H9 (cell line): Measurements from ENCODE around the gene GALNT15. TPM values are rescaled to one million over a fixed set of nuclear protein-coding genes. Genes with fewer than 3 reads are reported as not detected.

Experiments
- DNase-seq: peaks from one replicate; pipeline ENCODE4 v3.0.0-alpha.2; 2017
- H2AFZ ChIP-seq: one replicate; pipeline ENCODE4 v1.6.1; 2013; ENCODE audit warnings: mild to moderate bottlenecking, low read length, control low read depth, moderate library complexity
- H2AK5ac ChIP-seq: 2 replicates; pipeline ENCODE4 v1.6.1; 2013; ENCODE audit warnings: low read length, control low read depth, mixed read lengths; ENCODE audit not compliant: insufficient read length
- H2BK120ac ChIP-seq: one replicate; pipeline ENCODE4 v1.6.1; 2013; ENCODE audit warnings: low read depth, mild to moderate bottlenecking, low read length, control low read depth, inconsistent platforms; ENCODE audit not compliant: poor library complexity, severe bottlenecking
- H2BK12ac ChIP-seq: 2 replicates; pipeline ENCODE4 v1.6.1; 2013; ENCODE audit warnings: low read length, control low read depth, mixed read lengths, low read depth; ENCODE audit not compliant: insufficient read length
- H2BK15ac ChIP-seq: 2 replicates; pipeline ENCODE4 v1.6.1; 2013; ENCODE audit warnings: low read depth, low read length, control low read depth
- H2BK20ac ChIP-seq: one replicate; pipeline ENCODE4 v1.6.1; 2013; ENCODE audit warnings: low read depth, mild to moderate bottlenecking, low read length, control low read depth, inconsistent platforms; ENCODE audit not compliant: poor library complexity, severe bottlenecking
- H2BK5ac ChIP-seq: 2 replicates; pipeline ENCODE4 v1.6.1; 2013; ENCODE audit warnings: low read length, control low read depth, mixed read lengths; ENCODE audit not compliant: insufficient read length
- H3K14ac ChIP-seq: 2 replicates; pipeline ENCODE4 v1.6.1; 2013; ENCODE audit warnings: low read length, control low read depth; ENCODE audit not compliant: insufficient read depth
- H3K18ac ChIP-seq: 2 replicates; pipeline ENCODE4 v1.6.1; 2013; ENCODE audit warnings: low read depth, mild to moderate bottlenecking, mixed read lengths, low read length, control low read depth; ENCODE audit not compliant: insufficient read length
- H3K23ac ChIP-seq: 2 replicates; pipeline ENCODE4 v1.6.1; 2013; ENCODE audit warnings: low read length, control low read depth, mixed read lengths, low read depth; ENCODE audit not compliant: insufficient read length
- H3K23me2 ChIP-seq: 2 replicates; pipeline ENCODE4 v1.6.1; 2013; ENCODE audit warnings: low read depth, mild to moderate bottlenecking, mixed read lengths, low read length, control low read depth; ENCODE audit not compliant: insufficient read length, poor library complexity, severe bottlenecking
- H3K27ac ChIP-seq: 2 replicates; pipeline ENCODE4 v1.5.1; 2013; ENCODE audit warnings: low read length, control low read depth, mixed read lengths, low read depth; ENCODE audit not compliant: insufficient read length
- H3K27me3 ChIP-seq: 2 replicates; pipeline ENCODE4 v1.6.1; 2013; ENCODE audit warnings: low read length, control low read depth, inconsistent platforms; ENCODE audit not compliant: insufficient read depth
- H3K4ac ChIP-seq: 2 replicates; pipeline ENCODE4 v1.6.1; 2013; ENCODE audit warnings: low read depth, mild to moderate bottlenecking, control low read depth, inconsistent platforms, low read length, moderate library complexity
- H3K4me1 ChIP-seq: 2 replicates; pipeline ENCODE4 v1.6.1; 2013; ENCODE audit warnings: low read length, control low read depth, inconsistent platforms; ENCODE audit not compliant: insufficient read depth
- H3K4me2 ChIP-seq: 2 replicates; pipeline ENCODE4 v1.6.1; 2013; ENCODE audit warnings: low read length, control low read depth, mixed read lengths; ENCODE audit not compliant: insufficient read length, insufficient read depth
- H3K56ac ChIP-seq: 2 replicates; pipeline ENCODE4 v1.6.1; 2013; ENCODE audit warnings: low read depth, mild to moderate bottlenecking, mixed read lengths, low read length, control low read depth; ENCODE audit not compliant: insufficient read length
- H3K79me1 ChIP-seq: 2 replicates; pipeline ENCODE4 v1.6.1; 2013; ENCODE audit warnings: low read depth, mild to moderate bottlenecking, moderate library complexity, low read length, control low read depth, inconsistent platforms; ENCODE audit not compliant: insufficient read depth, poor library complexity, severe bottlenecking
- H3K79me2 ChIP-seq: 2 replicates; pipeline ENCODE4 v1.6.1; 2013; ENCODE audit warnings: low read length, control low read depth, inconsistent platforms; ENCODE audit not compliant: insufficient read depth
- H3K9ac ChIP-seq: 2 replicates; pipeline ENCODE4 v1.6.1; 2013; ENCODE audit warnings: low read length, control low read depth, mixed read lengths; ENCODE audit not compliant: insufficient read length; ENCODE audit errors: extremely low read depth
- H3K9me3 ChIP-seq: one replicate; pipeline ENCODE4 v1.6.1; 2013; ENCODE audit warnings: low read depth, low read length, inconsistent platforms; ENCODE audit not compliant: control insufficient read depth
- H3T11ph ChIP-seq: one replicate; pipeline ENCODE4 v1.6.1; 2013; ENCODE audit warnings: mild to moderate bottlenecking, low read length, control low read depth, inconsistent platforms
- H4K20me1 ChIP-seq: one replicate; pipeline ENCODE4 v1.6.1; 2013; ENCODE audit not compliant: control insufficient read depth, insufficient read length, insufficient read depth
- H4K5ac ChIP-seq: 2 replicates; pipeline ENCODE4 v1.6.1; 2013; ENCODE audit warnings: low read depth, mild to moderate bottlenecking, mixed read lengths, low read length, control low read depth; ENCODE audit not compliant: insufficient read length
- H4K8ac ChIP-seq: replicated peaks from 2 replicates; pipeline ENCODE4 v1.6.1; 2013; ENCODE audit warnings: low read length, control low read depth, mixed read lengths, low read depth; ENCODE audit not compliant: insufficient read length
- H4K91ac ChIP-seq: 2 replicates; pipeline ENCODE4 v1.6.1; 2013; ENCODE audit warnings: low read depth, mild to moderate bottlenecking, moderate library complexity, mixed read lengths, low read length, control low read depth; ENCODE audit not compliant: insufficient read length
- H3K27ac Mint-ChIP-seq, 3 experiments: 2 replicates in 2 of 3; 3 replicates in 1 of 3; pipeline ENCODE4 v1.8.0; 2020 to 2021; ENCODE audit warnings: mixed read lengths in 3 of 3, mild to moderate bottlenecking in 1 of 3, moderate library complexity in 1 of 3
- H3K27me3 Mint-ChIP-seq: 2 replicates; pipeline ENCODE4 v1.8.0; 2021; ENCODE audit warnings: low read depth, mild to moderate bottlenecking, moderate library complexity, mixed read lengths
- H3K36me3 Mint-ChIP-seq, 3 experiments: 2 replicates in 2 of 3; 3 replicates in 1 of 3; pipeline ENCODE4 v1.8.0; 2020 to 2021; ENCODE audit warnings: low read depth in 3 of 3, mixed read lengths in 3 of 3; ENCODE audit not compliant: insufficient read depth in 1 of 3
- H3K4me1 Mint-ChIP-seq, 2 experiments: 2 replicates each; pipeline ENCODE4 v1.8.0; 2020; ENCODE audit warnings: mixed read lengths in 2 of 2
- H3K4me3 Mint-ChIP-seq, 2 experiments: 2 replicates in 1 of 2; 3 replicates in 1 of 2; pipeline ENCODE4 v1.8.0; 2020 to 2021; ENCODE audit warnings: mild to moderate bottlenecking in 2 of 2, mixed read lengths in 2 of 2, moderate library complexity in 1 of 2
- H3K9me3 Mint-ChIP-seq, 2 experiments: 2 replicates in 1 of 2; 3 replicates in 1 of 2; pipeline ENCODE4 v1.8.0; 2020; ENCODE audit warnings: mild to moderate bottlenecking in 2 of 2, mixed read lengths in 2 of 2, moderate library complexity in 1 of 2
- WGBS: extraction: QIAGEN DNeasy Blood & Tissue Kit; methylation state at CpG from one replicate; pipeline ENCODE4 v1.1.7; 2013; ENCODE audit warnings: missing lambda C conversion rate, low lambda C conversion rate, mixed read lengths; ENCODE audit not compliant: insufficient read length; ENCODE audit errors: extremely low coverage; 5-methylcytosine and 5-hydroxymethylcytosine counted together
- total RNA-seq: library from RNA; stranded (reverse); gene quantifications from 2 replicates; pipeline ENCODE4 v1.2.1, GENCODE V29; 2021
- TF ChIP-seq, protein P1 (sequence below): fragments of 200-600 bp; sonication (generic); conservative IDR thresholded peaks from 3 replicates; pipeline ENCODE4 v1.8.0; 2021; ENCODE audit warnings: antibody characterized with exemption, mild to moderate bottlenecking

Gene GALNT15
- total RNA-seq, 1 experiment from 2014 or later: 0.04 TPM

DNA sequence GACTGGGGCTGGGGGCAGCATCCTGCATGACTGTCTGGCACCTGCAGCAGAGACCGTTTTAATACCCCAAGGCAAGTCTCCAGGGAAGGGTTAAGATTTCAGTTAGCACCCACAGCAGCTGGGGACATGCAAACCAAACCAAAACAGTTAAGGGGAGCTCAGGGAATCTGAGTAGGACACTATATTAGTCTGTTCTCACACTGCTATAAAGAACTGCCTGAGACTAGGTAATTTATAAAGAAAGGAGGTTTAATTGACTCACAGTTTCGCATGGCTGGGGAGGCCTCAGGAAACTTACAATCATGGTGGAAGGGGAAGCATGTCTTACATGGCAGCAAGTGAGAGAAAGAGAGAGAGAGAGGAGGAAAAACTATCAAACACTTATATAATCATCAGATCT is 25.3 kb downstream of the GALNT15 start:
- Mint-ChIP-seq H3K27me3 (peaks cover 5% of the 10 kb centered on the region), H3K27ac (no peak overlapping the region), H3K9me3 (no peaks in the 10 kb centered on the region), H3K36me3 (no peaks in the 10 kb centered on the region; a peak in 1 of 7 replicates), H3K4me1 (peaks cover 13 to 14% of the 10 kb centered on the region in 2 experiments), H3K4me3 (no peak overlapping the region)
- Histone ChIP-seq H2BK12ac (no peak overlapping the region), H3K4me1 (peaks cover 2% of the 10 kb centered on the region; the same call in 1 of the 2 replicates), H2AK5ac (no peak overlapping the region), H2BK20ac (no peak overlapping the region), H3K27me3 (no peaks in the 10 kb centered on the region), H4K8ac (no peak overlapping the region), H3K23me2 (no peaks in the 10 kb centered on the region), H2AFZ (no peak overlapping the region), H3K4ac (no peak overlapping the region), H4K5ac (no peak overlapping the region), H4K91ac (no peak overlapping the region), H2BK120ac (no peak overlapping the region), H3K9me3 (no peaks in the 10 kb centered on the region), H3K23ac (no peak overlapping the region), H3K14ac (no peak overlapping the region), H3K79me2 (no peaks in the 10 kb centered on the region), H2BK15ac (no peak overlapping the region), H3T11ph (no peak overlapping the region), H3K56ac (no peak overlapping the region), H3K18ac (no peak overlapping the region), H4K20me1 (no peaks in the 10 kb centered on the region), H3K79me1 (no peaks in the 10 kb centered on the region), H3K4me2 (no peak overlapping the region), H3K27ac (no peak overlapping the region), H3K9ac (no peak overlapping the region), H2BK5ac (no peak overlapping the region)
- no CpG with 5 or more reads among the region's 2 CpGs for whole genome bisulfite sequencing
- no peak for DNase-seq
- TF ChIP-seq, protein P1, sequence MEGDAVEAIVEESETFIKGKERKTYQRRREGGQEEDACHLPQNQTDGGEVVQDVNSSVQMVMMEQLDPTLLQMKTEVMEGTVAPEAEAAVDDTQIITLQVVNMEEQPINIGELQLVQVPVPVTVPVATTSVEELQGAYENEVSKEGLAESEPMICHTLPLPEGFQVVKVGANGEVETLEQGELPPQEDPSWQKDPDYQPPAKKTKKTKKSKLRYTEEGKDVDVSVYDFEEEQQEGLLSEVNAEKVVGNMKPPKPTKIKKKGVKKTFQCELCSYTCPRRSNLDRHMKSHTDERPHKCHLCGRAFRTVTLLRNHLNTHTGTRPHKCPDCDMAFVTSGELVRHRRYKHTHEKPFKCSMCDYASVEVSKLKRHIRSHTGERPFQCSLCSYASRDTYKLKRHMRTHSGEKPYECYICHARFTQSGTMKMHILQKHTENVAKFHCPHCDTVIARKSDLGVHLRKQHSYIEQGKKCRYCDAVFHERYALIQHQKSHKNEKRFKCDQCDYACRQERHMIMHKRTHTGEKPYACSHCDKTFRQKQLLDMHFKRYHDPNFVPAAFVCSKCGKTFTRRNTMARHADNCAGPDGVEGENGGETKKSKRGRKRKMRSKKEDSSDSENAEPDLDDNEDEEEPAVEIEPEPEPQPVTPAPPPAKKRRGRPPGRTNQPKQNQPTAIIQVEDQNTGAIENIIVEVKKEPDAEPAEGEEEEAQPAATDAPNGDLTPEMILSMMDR: no peak
